Karpas-422 (cell line): ENCODE data around the gene CATSPER3. TPM values are rescaled to one million over a fixed set of nuclear protein-coding genes. Genes with fewer than 3 reads are reported as not detected.
A peak's percentile ranks its signal among the peaks of the same experiment; 100 is the strongest.

ENCODE experiments used
- DNase-seq: peaks from one replicate; pipeline ENCODE4 v3.0.0-alpha.2; 2015
- H2AFZ ChIP-seq: fragments of 200-600 bp; sonication (generic); 2 replicates; pipeline ENCODE4 v1.6.1; 2014; ENCODE audit warnings: antibody characterized with exemption, low read length, mixed read lengths
- H3K27ac ChIP-seq: fragments of 200-600 bp; sonication (generic); 2 replicates; pipeline ENCODE4 v1.5.1; 2014; ENCODE audit warnings: mild to moderate bottlenecking, low read length, moderate library complexity
- H3K27me3 ChIP-seq: fragments of 200-600 bp; sonication (generic); 2 replicates; pipeline ENCODE4 v1.6.1; 2014; ENCODE audit warnings: low read length, mixed read lengths
- H3K36me3 ChIP-seq: fragments of 200-600 bp; sonication (generic); 2 replicates; pipeline ENCODE4 v1.6.1; 2014; ENCODE audit warnings: low read length, mixed read lengths; ENCODE audit not compliant: insufficient read depth
- H3K4me1 ChIP-seq: fragments of 200-600 bp; sonication (generic); 2 replicates; pipeline ENCODE4 v1.6.1; 2014; ENCODE audit warnings: mild to moderate bottlenecking, low read length, mixed read lengths
- H3K4me2 ChIP-seq: fragments of 200-600 bp; sonication (generic); 2 replicates; pipeline ENCODE4 v1.6.1; 2014; ENCODE audit warnings: low read length, low read depth, mild to moderate bottlenecking; ENCODE audit not compliant: poor library complexity, severe bottlenecking
- H3K4me3 ChIP-seq: fragments of 200-600 bp; sonication (generic); 2 replicates; pipeline ENCODE4 v1.5.1; 2014; ENCODE audit warnings: mild to moderate bottlenecking, antibody characterized with exemption, low read length, mixed read lengths
- H3K79me2 ChIP-seq: fragments of 200-600 bp; sonication (generic); 2 replicates; pipeline ENCODE4 v1.6.1; 2014; ENCODE audit warnings: mild to moderate bottlenecking, low read length, mixed read lengths
- H3K9ac ChIP-seq: fragments of 200-600 bp; sonication (generic); 2 replicates; pipeline ENCODE4 v1.6.0; 2014; ENCODE audit warnings: low read length
- H3K9me2 ChIP-seq: fragments of 200-600 bp; sonication (generic), shearing (Covaris generic); replicated peaks from 2 replicates; pipeline ENCODE4 v1.6.0; 2014; ENCODE audit warnings: mild to moderate bottlenecking, low read length, moderate library complexity; ENCODE audit not compliant: insufficient read depth
- H3K9me3 ChIP-seq: fragments of 300-700, 200-600 bp; sonication (generic); 2 replicates; pipeline ENCODE4 v1.6.1; 2014; ENCODE audit warnings: low read length, mixed read lengths
- H4K20me1 ChIP-seq: fragments of 200-600 bp; sonication (generic); 2 replicates; pipeline ENCODE4 v1.6.1; 2014; ENCODE audit warnings: mild to moderate bottlenecking, antibody characterized with exemption, low read length, low read depth; ENCODE audit not compliant: insufficient read depth
- total RNA-seq: library from RNA; depleted of rRNA; stranded (reverse); fragments of >200 nt; shearing (Covaris generic); gene quantifications from 2 replicates; pipeline ENCODE4 v1.2.3, GENCODE V29; 2014; ENCODE audit warnings: low replicate concordance

Gene CATSPER3
- total RNA-seq, 1 experiment from 2014 or later, result not detected

GRCh38 chr5:135015942-135016341, 48.2 kb downstream of the CATSPER3 start:
- peaks cover 16% of the 10 kb centered on the region for H3K4me1 ChIP-seq
- no peak overlapping the region for H3K9ac ChIP-seq
- H4K20me1 ChIP-seq, result no peaks in the 10 kb centered on the region
- peaks cover 4% of the 10 kb centered on the region; the same call in 1 of the 2 replicates for H3K36me3 ChIP-seq
- no peak overlapping the region for H2AFZ ChIP-seq
- no peak overlapping the region for H3K4me3 ChIP-seq
- H3K9me3 ChIP-seq, result no peaks in the 10 kb centered on the region
- no peaks in the 10 kb centered on the region for H3K27me3 ChIP-seq
- H3K27ac ChIP-seq, result no peak overlapping the region
- H3K9me2 ChIP-seq, result no peaks in the 10 kb centered on the region
- no peak for DNase-seq
- no peaks in the 10 kb centered on the region for H3K79me2 ChIP-seq
- no peak overlapping the region for H3K4me2 ChIP-seq

GRCh38 chr5:135016861-135017290, 49.2 kb downstream of the CATSPER3 start:
- H3K4me2 ChIP-seq, result no peak overlapping the region
- no peak for DNase-seq
- H3K79me2 ChIP-seq, result no peaks in the 10 kb centered on the region
- peaks cover 24% of the 10 kb centered on the region for H3K4me1 ChIP-seq
- no peaks in the 10 kb centered on the region for H3K27me3 ChIP-seq
- peaks cover 4% of the 10 kb centered on the region; the same call in 1 of the 2 replicates for H3K36me3 ChIP-seq
- no peaks in the 10 kb centered on the region for H3K9me3 ChIP-seq
- no peak overlapping the region for H3K9ac ChIP-seq
- H3K9me2 ChIP-seq, result no peaks in the 10 kb centered on the region
- H3K4me3 ChIP-seq, result no peak overlapping the region
- H4K20me1 ChIP-seq, result no peaks in the 10 kb centered on the region
- no peak overlapping the region for H2AFZ ChIP-seq
- H3K27ac ChIP-seq, result no peak overlapping the region

DNA sequence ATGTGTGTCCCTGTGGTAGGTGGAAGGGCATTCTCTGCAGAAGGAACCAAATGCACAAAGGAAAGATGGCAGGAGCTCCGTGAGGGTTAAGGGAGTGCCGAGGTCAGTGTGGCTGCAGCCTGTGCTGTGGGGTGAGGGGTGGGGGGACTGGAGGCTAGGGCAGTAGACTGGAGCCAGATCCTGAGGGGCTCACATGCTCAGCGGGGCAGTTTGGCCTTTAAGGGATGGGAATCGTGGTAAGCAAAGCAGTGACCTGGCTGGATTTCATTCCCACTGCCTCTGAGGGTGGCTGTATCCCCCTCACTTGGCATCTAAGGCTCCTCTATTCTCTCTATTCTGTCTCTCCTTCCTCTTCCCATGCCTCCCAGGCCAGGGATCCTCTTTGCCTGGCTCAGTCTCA, 50.8 kb downstream of the CATSPER3 start:
- H3K4me3 ChIP-seq, result no peak overlapping the region
- no peak for DNase-seq

DNA sequence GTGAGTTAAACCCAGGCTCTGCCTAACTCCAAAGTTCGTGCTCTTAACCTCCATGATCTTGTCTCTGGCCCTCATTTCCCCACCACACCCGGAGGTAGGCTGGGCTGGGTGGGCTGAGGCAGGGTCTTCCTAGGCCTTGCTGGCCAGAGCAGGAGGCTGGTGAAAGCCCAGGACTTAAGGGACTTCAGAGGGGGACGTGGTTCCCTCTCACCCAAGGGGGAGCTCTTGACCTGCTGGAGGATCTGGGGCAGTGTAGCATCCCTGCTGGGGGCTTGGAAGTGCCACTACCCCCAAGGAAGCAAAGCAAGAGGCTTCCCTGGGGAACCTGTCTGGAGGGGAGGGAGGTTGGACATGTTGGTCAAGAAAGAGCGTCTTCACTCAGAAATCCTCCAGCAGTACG, 51.6 kb downstream of the CATSPER3 start:
- Histone ChIP-seq H3K9me3 (no peaks in the 10 kb centered on the region), H3K79me2 (no peaks in the 10 kb centered on the region), H3K4me3 (no peak overlapping the region), H4K20me1 (no peaks in the 10 kb centered on the region), H3K4me2 (no peak overlapping the region), H3K9ac (no peak overlapping the region), H3K36me3 (peaks cover 4% of the 10 kb centered on the region; the same call in 1 of the 2 replicates), H3K9me2 (no peaks in the 10 kb centered on the region), H3K4me1 (peaks cover 25% of the 10 kb centered on the region), H3K27ac (peak overlapping the region; percentile 41), H2AFZ (no peak overlapping the region), H3K27me3 (no peaks in the 10 kb centered on the region)
- peak; percentile 60 for DNase-seq

More for the DNA sequence above, 50.8 kb downstream of the CATSPER3 start:
- H3K9me3 ChIP-seq, result no peaks in the 10 kb centered on the region
- H3K4me1 ChIP-seq, result peaks cover 24% of the 10 kb centered on the region
- no peak overlapping the region for H3K9ac ChIP-seq
- H3K27ac ChIP-seq, result no peak overlapping the region
- peaks cover 4% of the 10 kb centered on the region; the same call in 1 of the 2 replicates for H3K36me3 ChIP-seq
- H4K20me1 ChIP-seq, result no peaks in the 10 kb centered on the region
- no peaks in the 10 kb centered on the region for H3K79me2 ChIP-seq
- H3K27me3 ChIP-seq, result no peaks in the 10 kb centered on the region
- H2AFZ ChIP-seq, result no peak overlapping the region
- H3K9me2 ChIP-seq, result no peaks in the 10 kb centered on the region
- H3K4me2 ChIP-seq, result no peak overlapping the region

DNA sequence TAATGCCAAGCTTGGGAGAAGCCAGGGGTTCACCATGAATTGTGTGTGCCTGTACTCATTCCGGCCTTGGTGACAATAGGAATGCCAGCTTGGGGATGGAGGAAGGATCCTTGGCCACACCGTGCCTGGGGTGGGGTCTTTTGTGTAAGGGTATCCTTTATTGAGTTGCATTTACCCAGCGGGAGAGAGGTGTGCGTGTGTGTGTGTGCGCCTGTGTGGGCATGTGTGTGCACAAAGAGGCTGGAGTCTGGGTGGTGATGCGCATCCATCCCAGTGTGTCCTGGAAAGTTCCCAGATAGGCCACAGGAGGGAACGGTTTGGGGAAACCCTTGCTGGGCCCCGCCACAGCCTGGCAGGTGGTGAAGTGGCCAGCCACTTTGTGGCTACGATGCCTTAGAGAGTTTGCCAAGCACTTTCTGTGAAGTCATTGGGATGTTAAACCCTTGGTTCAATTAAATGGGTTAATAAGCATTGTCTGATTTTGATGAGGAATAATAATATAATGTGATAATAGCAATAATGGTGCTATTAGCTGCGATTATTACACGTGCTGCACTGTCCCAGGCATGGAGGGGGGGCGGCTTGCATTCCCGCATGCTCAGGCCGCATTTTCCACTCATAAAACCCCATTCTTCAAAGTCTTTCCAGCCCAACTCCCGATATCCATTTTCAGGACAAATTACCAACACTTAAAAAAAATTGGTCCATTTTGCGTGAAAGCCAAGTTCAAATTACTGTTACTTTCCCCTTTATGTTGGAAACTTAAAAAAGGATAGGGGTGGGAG, 52.6 kb downstream of the CATSPER3 start:
- Histone ChIP-seq H3K4me3 (no peak overlapping the region), H3K9ac (no peak overlapping the region), H3K27me3 (no peaks in the 10 kb centered on the region), H3K79me2 (no peaks in the 10 kb centered on the region), H3K9me3 (no peaks in the 10 kb centered on the region), H3K4me2 (no peak overlapping the region), H3K27ac (no peak overlapping the region), H3K36me3 (peaks cover 4% of the 10 kb centered on the region; the same call in 1 of the 2 replicates), H3K4me1 (peaks cover 23% of the 10 kb centered on the region), H3K9me2 (no peaks in the 10 kb centered on the region), H2AFZ (no peak overlapping the region), H4K20me1 (no peaks in the 10 kb centered on the region)
- no peak for DNase-seq

DNA sequence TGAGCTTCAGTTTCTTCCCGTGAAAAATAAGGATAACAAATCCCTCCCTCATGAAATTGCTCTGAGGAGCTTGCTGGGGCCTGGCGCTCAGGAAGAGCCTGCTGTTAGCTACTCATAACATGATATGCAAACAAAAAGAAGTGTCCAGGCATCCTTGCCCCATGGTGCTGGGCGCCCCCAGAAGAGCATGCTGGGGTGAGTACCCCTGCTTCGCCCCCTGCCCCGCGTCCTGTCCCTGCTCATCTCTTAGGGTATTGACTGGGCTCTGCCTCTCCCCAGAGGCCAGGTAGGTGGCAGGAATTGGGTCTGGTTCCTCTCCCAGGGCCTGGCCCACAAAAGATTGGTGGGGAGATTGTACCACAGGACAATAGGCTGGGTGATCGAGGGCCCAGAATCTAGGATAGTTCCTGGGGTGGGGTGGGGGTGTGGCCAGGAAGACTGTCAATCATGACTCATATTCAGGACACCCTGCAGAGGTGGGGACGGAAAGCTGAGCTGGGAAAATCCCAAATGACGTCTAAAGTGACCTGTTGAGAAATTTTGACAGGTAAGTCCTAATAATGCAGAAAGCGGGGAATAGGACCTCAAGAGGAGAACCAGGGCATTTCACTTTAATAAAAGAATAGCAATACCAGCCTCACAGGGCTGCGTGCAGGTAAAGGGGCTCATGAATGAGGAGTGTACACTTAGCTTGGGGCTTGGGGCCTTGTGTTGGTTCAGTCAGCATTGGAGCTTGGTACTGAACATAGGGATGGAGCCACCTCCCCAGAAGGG, 57.4 kb downstream of the CATSPER3 start:
- peaks cover 26% of the 10 kb centered on the region for H4K20me1 ChIP-seq
- H3K4me2 ChIP-seq, result no peak overlapping the region
- DNase-seq, result peak; percentile 80
- no peak overlapping the region for H3K9ac ChIP-seq
- H3K36me3 ChIP-seq, result peaks cover 19% of the 10 kb centered on the region
- peaks cover 21% of the 10 kb centered on the region for H3K4me1 ChIP-seq
- no peaks in the 10 kb centered on the region for H3K9me3 ChIP-seq
- H2AFZ ChIP-seq, result no peak overlapping the region
- H3K9me2 ChIP-seq, result no peaks in the 10 kb centered on the region
- H3K79me2 ChIP-seq, result peaks cover 8% of the 10 kb centered on the region
- H3K27ac ChIP-seq, result peak overlapping the region; percentile 60
- no peak overlapping the region for H3K4me3 ChIP-seq
- no peaks in the 10 kb centered on the region for H3K27me3 ChIP-seq

DNA sequence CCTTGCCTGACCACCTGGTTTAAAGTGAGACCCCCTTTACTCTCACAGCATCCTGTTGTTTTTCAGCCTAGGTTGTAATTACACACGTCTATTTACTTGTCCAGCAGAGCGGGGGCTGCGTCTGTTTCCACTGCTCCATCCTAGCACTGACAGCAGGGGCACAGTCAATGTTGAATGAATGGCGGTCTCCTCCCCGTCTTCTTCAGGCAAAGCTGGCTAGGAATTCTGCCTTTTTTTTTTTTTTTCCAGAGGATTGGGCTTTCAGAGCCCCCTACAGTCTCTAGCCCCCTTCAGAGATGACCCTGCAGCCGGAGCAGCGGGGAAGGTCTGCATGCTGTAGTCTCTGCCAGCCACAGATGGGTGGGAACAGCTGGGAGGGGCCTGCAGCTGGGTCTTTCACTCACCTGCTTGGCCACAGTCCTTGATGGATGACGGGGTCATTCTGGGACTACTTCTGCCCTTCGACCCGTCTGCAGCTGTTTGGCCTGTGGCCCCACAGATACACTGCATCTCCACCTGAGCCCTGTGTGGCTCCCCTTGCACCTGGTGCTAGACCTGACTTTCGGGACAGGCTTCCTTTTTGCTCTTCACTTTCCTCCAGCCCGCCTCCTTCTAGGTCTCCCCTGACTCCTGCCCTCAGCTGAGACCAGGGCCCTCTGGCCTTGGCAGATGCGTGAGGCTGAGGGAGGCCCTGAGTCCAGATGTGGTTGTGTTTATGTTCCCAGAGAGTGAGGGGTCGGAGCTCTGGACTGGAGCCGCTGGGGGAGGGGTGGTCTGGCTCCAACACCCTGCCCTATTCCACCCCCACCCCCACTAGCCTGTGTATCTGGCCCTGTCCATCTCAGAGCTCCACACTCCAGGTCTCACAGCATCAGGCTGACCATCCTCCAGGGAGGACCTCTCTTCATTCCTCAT, 58.3 kb downstream of the CATSPER3 start:
- Histone ChIP-seq H3K4me3 (no peak overlapping the region), H3K79me2 (peaks cover 17% of the 10 kb centered on the region), H3K9me2 (no peaks in the 10 kb centered on the region), H4K20me1 (peaks cover 34% of the 10 kb centered on the region), H3K9ac (no peak overlapping the region), H3K27me3 (no peaks in the 10 kb centered on the region), H3K9me3 (no peaks in the 10 kb centered on the region), H3K4me1 (peaks cover 29% of the 10 kb centered on the region), H2AFZ (no peak overlapping the region), H3K36me3 (peaks cover 28% of the 10 kb centered on the region), H3K4me2 (no peak overlapping the region), H3K27ac (peak overlapping the region; percentile 60)
- peak; percentile 77 for DNase-seq
